ENCODE measurements around the gene LCA5. TPM values are rescaled to one million over a fixed set of nuclear protein-coding genes. Genes with fewer than 3 reads are reported as not detected.

LCA5 gene
- total RNA-seq, 1 donor from 2014 or later: 13.2 TPM

DNA sequence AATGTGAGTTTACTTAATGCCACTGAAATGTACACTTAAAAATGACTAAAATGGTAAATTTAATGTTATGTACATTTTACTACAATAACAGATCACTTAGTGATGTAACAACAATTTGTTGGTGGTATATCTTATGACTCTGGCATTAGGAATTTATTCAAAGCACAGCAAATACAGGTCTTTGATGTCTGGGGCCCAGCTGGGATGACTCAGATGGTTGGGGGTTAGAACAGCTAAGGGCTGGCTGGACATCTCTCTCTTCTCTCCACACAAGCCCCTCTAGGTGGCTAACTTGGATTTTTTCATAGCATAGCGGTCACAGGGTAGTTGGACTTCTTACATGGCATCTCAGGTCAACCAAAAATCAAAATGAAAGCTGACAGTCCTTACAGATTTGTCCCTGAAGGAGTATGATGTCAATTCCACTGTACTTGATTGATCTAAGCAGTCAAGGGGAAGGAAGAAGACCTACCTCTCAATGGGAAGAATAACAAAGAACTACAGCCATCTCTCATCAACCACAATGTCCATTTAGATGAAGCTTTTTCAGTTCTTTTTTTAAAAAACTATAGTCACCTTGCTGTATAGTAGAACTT lies 37.5 kb upstream of the LCA5 start:
- no peak overlapping the region for H3K4me3 ChIP-seq

DNA sequence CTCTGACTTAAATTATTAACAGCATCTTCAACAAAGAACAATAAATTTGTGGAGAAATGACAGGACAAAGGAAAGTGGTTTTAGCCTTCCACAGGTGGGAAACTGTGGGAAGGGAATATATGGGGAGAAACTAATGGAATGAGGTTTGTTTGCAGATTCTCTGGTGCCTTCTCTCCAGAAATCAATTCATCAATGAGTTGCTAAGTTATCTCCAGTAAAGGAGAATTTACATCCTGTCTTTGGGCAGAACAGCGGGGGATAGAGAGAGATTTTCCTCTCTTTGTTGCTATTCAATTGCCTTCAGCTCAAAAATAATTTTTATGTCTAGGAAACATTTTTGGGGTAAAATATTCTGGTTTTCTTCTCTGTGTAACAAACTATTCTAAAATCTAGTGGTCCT lies 36.9 kb upstream of the LCA5 start:
- H3K4me3 ChIP-seq: no peak overlapping the region
- peak overlapping the region; percentile 65 for H3K27ac Mint-ChIP-seq
- no peaks in the 10 kb centered on the region for H4K20me1 ChIP-seq (ENCODE audit: low read depth)
- H3K27ac ChIP-seq: peak overlapping the region; percentile 77
- H3K4me2 ChIP-seq: peak overlapping the region; percentile 54
- H3F3A ChIP-seq (ENCODE audit: low read depth): peaks cover 7% of the 10 kb centered on the region
- H3K4me1 Mint-ChIP-seq: peaks cover 23% of the 10 kb centered on the region
- no peak for DNase-seq (ENCODE audit: low spot score)
- H3K9me3 ChIP-seq (ENCODE audit: low read depth): no peaks in the 10 kb centered on the region
- no peak overlapping the region for H3K9ac ChIP-seq
- no peaks in the 10 kb centered on the region for H3K27me3 ChIP-seq
- no peak for TF ChIP-seq CTCF (IDR thresholded peaks at IDR 0.05)
- peaks cover 2% of the 10 kb centered on the region for H3K27me3 Mint-ChIP-seq (ENCODE audit: insufficient read depth, low read depth)
- no peak overlapping the region for H2AFZ ChIP-seq (replicated peaks)
- no peaks in the 10 kb centered on the region for H3K79me2 ChIP-seq (ENCODE audit: low read depth)
- H3K36me3 Mint-ChIP-seq: peaks cover 13% of the 10 kb centered on the region
- H3K4me1 ChIP-seq: peaks cover 14% of the 10 kb centered on the region
- peaks cover 12% of the 10 kb centered on the region for H3K9me3 Mint-ChIP-seq
- no peaks in the 10 kb centered on the region for H3K36me3 ChIP-seq
- H3K4me3 Mint-ChIP-seq: no peak overlapping the region

More for the DNA sequence above, 37.5 kb upstream of the LCA5 start:
- no peak for DNase-seq (ENCODE audit: low spot score)
- H3K27me3 Mint-ChIP-seq (ENCODE audit: insufficient read depth, low read depth): peaks cover 2% of the 10 kb centered on the region
- no peak overlapping the region for H3K4me3 Mint-ChIP-seq
- no peak overlapping the region for H3K27ac Mint-ChIP-seq
- TF ChIP-seq EZH2phosphoT487 (IDR thresholded peaks at IDR 0.05) (no peak), EZH2 (IDR thresholded peaks at IDR 0.05) (no peak), CTCF (IDR thresholded peaks at IDR 0.05) (no peak)
- peaks cover 23% of the 10 kb centered on the region for H3K4me1 Mint-ChIP-seq
- Histone ChIP-seq H3K27ac (no peak overlapping the region), H3K4me2 (peak overlapping the region; percentile 54), H3K9me3 (ENCODE audit: low read depth) (no peaks in the 10 kb centered on the region), H4K20me1 (ENCODE audit: low read depth) (no peaks in the 10 kb centered on the region), H3K79me2 (ENCODE audit: low read depth) (no peaks in the 10 kb centered on the region), H2AFZ (replicated peaks) (no peak overlapping the region), H3F3A (ENCODE audit: low read depth) (peaks cover 7% of the 10 kb centered on the region), H3K9ac (no peak overlapping the region), H3K36me3 (no peaks in the 10 kb centered on the region), H3K27me3 (no peaks in the 10 kb centered on the region), H3K4me1 (peaks cover 14% of the 10 kb centered on the region)
- peaks cover 13% of the 10 kb centered on the region for H3K36me3 Mint-ChIP-seq
- H3K9me3 Mint-ChIP-seq: peaks cover 15% of the 10 kb centered on the region

- Histone ChIP-seq H3K9me3 (ENCODE audit: low read depth) (no peaks in the 10 kb centered on the region), H3K4me1 (peaks cover 14% of the 10 kb centered on the region), H3K27me3 (no peaks in the 10 kb centered on the region), H3K9ac (no peak overlapping the region), H3K79me2 (ENCODE audit: low read depth) (no peaks in the 10 kb centered on the region), H3F3A (ENCODE audit: low read depth) (peaks cover 7% of the 10 kb centered on the region), H2AFZ (replicated peaks) (no peak overlapping the region), H4K20me1 (ENCODE audit: low read depth) (no peaks in the 10 kb centered on the region), H3K4me2 (no peak overlapping the region), H3K36me3 (no peaks in the 10 kb centered on the region), H3K27ac (no peak overlapping the region), H3K4me3 (no peak overlapping the region)
- H3K9me3 Mint-ChIP-seq: no peaks in the 10 kb centered on the region
- H3K36me3 Mint-ChIP-seq: no peaks in the 10 kb centered on the region
- H3K4me1 Mint-ChIP-seq: peaks cover 23% of the 10 kb centered on the region
- H3K27ac Mint-ChIP-seq: no peak overlapping the region
- no peak for TF ChIP-seq CTCF (IDR thresholded peaks at IDR 0.05)
- no peak for TF ChIP-seq EZH2phosphoT487 (IDR thresholded peaks at IDR 0.05)
- no peak for TF ChIP-seq EZH2 (IDR thresholded peaks at IDR 0.05)
- no peak for DNase-seq (ENCODE audit: low spot score)
- peaks cover 2% of the 10 kb centered on the region for H3K27me3 Mint-ChIP-seq (ENCODE audit: insufficient read depth, low read depth)
- H3K4me3 Mint-ChIP-seq: no peak overlapping the region
These were observed 33.8 kb upstream of the LCA5 start for GRCh38 chr6:79571030-79571367.
